Subcutaneous adipose tissue (tissue), 4 donors: ENCODE measurements around the gene LSP1. TPM values are rescaled to one million over a fixed set of nuclear protein-coding genes. Genes with fewer than 3 reads are reported as not detected.

ENCODE experiments used
- total RNA-seq, 4 donors: library from RNA; depleted of rRNA; stranded (reverse); fragments of >200 nt; gene quantifications; one replicate each; pipeline ENCODE4 v1.1.0, GENCODE V29; 2016
- TF ChIP-seq, protein P1 (sequence below): fragments of 450-650 bp; IDR thresholded peaks from one replicate; pipeline ENCODE4 v1.5.1; 2016; ENCODE audit warnings: low read depth, mild to moderate bottlenecking, control low read depth, antibody characterized with exemption, moderate library complexity

Gene LSP1
- total RNA-seq, 4 donors from 2014 or later: 15.8 to 196 (median 73.4) TPM

DNA sequence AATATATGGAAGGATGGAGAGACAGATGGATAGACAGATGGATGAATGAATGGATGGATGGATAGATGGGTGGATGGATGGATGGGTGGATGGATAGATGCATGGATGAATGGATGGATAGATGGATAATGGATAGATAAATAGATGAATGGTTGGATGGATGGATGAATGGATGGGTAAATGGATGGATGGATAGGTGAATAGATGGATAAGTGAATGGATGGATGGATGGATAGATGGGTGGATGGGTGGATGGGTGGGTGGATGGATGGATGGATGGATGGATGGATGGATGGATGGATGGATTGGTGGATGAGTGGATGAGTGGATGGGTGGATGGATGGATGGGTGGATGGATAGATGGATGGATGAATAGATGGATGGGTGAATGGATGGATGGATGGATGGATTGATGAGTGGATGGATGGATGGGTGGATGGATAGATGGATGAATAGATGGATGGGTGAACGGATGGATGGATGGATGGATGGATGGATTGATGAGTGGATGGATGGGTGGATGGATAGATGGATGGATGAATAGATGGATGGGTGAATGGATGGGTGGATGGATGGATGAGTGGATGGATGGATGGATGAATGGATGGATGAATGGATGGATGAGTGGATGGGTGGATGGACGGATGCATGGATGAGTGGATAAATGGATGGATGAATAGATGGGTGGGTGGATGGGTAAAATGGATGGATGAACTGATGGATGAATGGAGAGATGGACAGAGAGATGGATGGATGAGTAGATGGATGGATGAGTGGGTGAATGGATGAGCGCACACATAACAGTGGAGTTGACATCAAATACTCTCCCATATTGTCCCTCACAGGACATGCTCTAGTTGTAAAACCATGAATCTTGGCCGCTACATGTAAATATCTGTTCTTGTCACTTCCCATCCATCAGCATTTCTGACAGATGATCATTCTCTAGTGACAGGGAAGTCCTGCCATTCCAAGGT, 8.8 kb downstream of the LSP1 start:
- TF ChIP-seq, protein P1, sequence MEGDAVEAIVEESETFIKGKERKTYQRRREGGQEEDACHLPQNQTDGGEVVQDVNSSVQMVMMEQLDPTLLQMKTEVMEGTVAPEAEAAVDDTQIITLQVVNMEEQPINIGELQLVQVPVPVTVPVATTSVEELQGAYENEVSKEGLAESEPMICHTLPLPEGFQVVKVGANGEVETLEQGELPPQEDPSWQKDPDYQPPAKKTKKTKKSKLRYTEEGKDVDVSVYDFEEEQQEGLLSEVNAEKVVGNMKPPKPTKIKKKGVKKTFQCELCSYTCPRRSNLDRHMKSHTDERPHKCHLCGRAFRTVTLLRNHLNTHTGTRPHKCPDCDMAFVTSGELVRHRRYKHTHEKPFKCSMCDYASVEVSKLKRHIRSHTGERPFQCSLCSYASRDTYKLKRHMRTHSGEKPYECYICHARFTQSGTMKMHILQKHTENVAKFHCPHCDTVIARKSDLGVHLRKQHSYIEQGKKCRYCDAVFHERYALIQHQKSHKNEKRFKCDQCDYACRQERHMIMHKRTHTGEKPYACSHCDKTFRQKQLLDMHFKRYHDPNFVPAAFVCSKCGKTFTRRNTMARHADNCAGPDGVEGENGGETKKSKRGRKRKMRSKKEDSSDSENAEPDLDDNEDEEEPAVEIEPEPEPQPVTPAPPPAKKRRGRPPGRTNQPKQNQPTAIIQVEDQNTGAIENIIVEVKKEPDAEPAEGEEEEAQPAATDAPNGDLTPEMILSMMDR: no peak

DNA sequence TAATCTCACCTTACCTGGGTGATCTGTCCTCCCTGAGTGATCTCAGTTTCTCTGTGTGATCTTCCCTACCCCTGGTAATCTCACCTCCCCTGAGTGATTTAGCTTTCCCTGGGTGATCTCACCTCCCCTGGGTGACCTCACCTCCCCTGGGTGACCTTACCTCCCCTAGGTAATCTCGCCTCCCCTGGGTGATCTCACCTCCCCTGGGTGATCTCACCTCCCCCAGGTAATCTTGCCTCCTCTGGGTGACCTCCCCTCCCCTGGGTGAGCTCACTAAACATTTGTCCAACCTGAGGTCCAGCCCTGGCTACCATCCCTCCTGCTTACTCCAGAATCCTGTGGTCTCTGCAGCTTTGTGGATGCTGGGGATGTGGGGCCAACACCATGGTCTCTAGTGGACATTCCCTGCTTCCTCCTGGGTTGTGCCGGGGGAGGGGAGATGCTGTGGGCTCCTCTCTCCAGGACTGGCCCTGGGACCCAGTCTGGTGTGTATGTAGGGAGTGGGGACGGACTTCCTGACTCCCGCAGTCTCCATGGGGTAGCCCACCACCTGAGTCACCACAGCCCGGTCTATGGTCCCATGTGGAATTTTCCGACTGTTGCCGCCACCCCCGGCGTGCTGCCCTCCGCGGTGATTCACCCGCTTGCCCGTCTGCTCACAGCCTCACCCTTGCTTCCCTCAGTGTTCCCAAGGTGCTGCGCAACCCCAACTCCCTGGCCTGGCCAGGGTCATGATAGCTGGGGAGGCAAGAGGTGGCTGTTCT, 9.9 kb downstream of the LSP1 start:
- TF ChIP-seq, protein P1: no peak

DNA sequence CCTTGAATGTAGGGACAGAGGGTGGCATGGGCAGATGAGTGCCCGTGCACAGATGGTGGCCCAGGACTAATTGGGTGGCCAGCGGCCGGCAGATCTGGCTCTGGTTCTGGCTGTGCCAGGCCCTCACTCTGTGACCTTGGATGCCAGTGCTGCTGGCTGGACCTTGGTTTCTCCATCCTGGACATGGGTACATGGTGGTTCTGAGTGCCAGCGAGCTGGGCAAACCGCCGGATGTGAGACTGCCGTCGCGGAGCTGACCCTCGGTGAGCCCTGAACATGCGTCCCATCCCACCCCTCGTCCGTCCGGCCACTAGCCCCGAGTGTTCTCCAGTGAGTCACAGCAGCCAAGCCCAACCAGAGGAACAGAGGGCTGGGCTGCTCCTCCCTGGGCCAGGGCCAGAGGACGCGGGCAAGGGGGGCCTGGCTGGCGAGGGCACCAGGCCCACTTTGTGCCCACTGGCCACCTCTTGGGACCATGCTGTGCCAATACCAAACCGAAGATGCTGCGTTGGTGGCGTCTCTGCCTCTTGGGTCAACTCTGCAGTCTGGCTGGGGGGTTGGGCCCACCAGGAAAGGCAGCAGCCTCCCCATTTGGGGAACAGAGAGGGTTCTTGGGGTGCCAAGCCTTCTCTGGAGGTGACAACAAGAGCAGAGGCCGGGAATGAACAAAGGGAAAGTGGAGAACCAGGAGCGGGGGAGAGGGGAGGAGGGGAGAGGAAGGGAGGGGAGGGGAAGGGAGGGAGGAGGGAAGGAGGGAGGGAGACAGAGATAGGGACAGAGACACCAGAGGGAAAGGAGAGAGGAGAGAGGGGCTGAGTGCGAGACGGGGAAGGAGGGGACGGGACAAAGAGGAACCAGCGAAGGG, 10.7 kb downstream of the LSP1 start:
- TF ChIP-seq, protein P1: no peak

DNA sequence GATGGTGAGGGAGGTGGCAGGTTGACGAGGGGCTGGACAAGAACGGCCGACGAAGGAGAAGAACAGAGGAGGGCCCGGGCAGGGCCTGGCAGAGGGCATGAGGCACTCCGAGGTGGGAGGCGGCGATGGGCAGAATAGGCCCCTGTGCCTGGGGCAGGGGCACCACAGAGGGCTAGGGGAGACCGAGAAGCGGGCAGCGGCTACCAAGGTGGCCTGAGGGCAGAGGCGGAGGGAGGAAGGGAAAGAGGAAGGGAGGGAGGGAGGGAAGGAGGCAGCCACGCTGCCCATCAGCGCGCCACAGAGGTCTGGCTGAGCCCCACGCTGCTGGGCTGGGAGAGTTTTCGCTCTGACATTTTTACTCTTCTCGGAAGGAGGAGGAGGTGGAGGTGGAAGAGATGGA, 11.3 kb downstream of the LSP1 start:
- TF ChIP-seq, protein P1: no peak

DNA sequence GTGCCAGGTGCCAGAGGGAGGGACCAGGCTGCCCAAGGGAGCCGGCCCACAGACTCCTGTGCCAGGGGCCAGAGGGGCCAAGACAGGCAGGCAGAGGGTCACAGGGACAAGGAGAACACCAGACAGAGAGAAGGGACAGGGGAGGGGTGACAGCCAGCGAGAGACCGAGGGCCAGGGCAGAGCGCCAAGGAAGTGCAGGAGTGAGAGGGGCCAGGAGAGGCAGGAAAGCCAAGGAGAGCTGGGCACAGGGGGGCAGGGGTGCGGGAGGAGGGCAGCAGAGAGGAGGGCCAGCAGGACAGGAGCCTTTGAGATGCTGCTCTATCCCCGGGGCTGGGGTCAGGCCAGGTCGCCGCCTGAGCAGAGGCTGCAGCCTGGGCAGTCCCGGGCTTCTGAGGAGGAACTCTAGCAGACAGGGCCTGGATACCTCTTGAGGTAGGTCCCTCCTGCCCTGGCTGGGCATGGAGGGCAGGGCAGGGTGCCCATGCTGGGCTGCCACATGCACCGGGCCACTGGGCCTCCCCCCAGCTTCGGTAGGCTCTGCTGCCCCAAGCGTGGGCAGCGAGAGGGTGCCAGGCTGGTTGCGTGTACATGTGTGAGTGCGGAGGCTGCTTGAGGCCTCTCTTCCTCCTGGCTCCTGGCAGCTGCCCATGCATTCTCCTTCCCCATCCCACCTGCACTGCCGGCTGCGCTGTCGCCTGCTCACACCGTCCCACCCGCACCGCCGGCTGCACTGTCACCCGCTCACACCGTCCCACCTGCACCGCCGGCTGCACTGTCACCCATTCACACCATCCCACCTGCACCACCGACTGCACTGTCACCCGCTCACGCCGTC, 12.2 kb downstream of the LSP1 start:
- TF ChIP-seq, protein P1: no peak

DNA sequence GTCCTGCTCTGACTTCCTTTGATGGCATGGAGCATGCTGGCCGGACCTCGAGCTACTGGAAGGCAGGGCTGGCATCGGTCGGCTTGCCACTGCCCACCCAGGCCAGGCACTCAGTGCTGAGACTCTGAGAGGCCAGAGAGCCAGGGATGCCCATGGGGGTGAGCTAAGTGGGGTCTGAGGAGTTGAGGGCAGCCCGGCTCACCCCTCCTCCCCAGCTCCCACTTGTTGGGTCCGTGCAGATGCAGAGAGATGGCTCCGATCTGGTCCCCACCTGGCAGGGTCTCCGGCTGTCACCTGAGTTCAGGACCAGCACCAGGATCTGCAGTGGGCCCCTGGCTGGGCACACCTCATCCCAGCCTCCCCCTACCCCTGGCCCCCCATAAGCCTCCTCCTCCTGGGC, 13.3 kb downstream of the LSP1 start:
- TF ChIP-seq, protein P1: no peak
